ENCODE results near the gene SMAD1. TPM values are rescaled to one million over a fixed set of nuclear protein-coding genes. Genes with fewer than 3 reads are reported as not detected.

Gene SMAD1
- total RNA-seq, 1 experiment from 2014 or later: 23.0 TPM

DNA sequence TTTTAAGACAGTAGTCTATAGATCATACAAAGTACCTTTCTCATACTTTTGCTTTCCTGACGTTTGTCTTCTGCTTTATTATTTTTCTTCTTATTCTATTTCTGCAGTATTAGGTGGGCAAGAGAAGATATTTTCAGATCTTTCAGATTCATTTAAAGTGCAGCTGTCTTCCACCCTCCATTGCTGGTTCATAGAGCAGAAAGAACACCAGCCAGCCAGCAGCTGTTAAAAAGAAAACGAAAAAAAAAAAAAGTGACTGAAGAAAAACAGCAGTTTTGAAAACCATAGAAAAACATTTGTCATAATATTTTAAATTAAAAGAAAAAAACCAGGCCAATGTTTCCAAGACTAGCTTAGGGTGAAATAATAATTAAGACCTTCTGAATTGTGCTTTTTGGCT, 42.9 kb downstream of the SMAD1 start:
- intact Hi-C loops (cut with micrococcal nuclease): no loop called here
- peaks cover 41% of the 10 kb centered on the region for H3K79me2 ChIP-seq (ENCODE audit: insufficient read depth, low read length)
- H2AFZ ChIP-seq (ENCODE audit: low read depth, low read length, poor library complexity, severe bottlenecking): no peak overlapping the region
- H3K4me1 ChIP-seq (ENCODE audit: control insufficient read depth in 1 of 2, insufficient read depth in 2 of 2, low read length in 2 of 2): no peaks in the 10 kb centered on the region
- no peaks in the 10 kb centered on the region for H3K27me3 ChIP-seq (ENCODE audit: insufficient read depth, low read length)
- H3K9ac ChIP-seq (ENCODE audit: low read length): no peak overlapping the region
- H3K4me3 ChIP-seq (replicated peaks in 1 of 2; ENCODE audit: low read depth in 1 of 2, low read length in 2 of 2): no peak overlapping the region
- no peak for DNase-seq (ENCODE audit: low read depth, low spot score)
- no peaks in the 10 kb centered on the region for H3K36me3 ChIP-seq (ENCODE audit: control insufficient read depth in 1 of 2, insufficient read depth in 2 of 2, low read length in 2 of 2)
- no peak for ATAC-seq
- POLR2A ChIA-PET: no interaction called here
- H3K27ac ChIP-seq (ENCODE audit: low read depth, low read length): no peak overlapping the region
- TF ChIP-seq EZH2phosphoT487 (IDR thresholded peaks at IDR 0.05; ENCODE audit: borderline replicate concordance) (no peak), SIN3A (IDR thresholded peaks at IDR 0.05; ENCODE audit: low read depth) (no peak), TCF7L2 (IDR thresholded peaks at IDR 0.05; ENCODE audit: borderline replicate concordance, extremely low read depth, insufficient read depth, insufficient read length) (no peak), POLR2AphosphoS5 (IDR thresholded peaks at IDR 0.05; ENCODE audit: low read depth, low read length) (no peak), RAD21 (IDR thresholded peaks at IDR 0.05; ENCODE audit: low read depth) (no peak), EZH2 (IDR thresholded peaks at IDR 0.05) (no peak), FOSL1 (IDR thresholded peaks at IDR 0.05; ENCODE audit: low read depth) (no peak)
- TF ChIP-seq, protein P1, sequence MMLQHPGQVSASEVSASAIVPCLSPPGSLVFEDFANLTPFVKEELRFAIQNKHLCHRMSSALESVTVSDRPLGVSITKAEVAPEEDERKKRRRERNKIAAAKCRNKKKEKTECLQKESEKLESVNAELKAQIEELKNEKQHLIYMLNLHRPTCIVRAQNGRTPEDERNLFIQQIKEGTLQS (IDR thresholded peaks at IDR 0.05): no peak
- TF ChIP-seq, protein P2, sequence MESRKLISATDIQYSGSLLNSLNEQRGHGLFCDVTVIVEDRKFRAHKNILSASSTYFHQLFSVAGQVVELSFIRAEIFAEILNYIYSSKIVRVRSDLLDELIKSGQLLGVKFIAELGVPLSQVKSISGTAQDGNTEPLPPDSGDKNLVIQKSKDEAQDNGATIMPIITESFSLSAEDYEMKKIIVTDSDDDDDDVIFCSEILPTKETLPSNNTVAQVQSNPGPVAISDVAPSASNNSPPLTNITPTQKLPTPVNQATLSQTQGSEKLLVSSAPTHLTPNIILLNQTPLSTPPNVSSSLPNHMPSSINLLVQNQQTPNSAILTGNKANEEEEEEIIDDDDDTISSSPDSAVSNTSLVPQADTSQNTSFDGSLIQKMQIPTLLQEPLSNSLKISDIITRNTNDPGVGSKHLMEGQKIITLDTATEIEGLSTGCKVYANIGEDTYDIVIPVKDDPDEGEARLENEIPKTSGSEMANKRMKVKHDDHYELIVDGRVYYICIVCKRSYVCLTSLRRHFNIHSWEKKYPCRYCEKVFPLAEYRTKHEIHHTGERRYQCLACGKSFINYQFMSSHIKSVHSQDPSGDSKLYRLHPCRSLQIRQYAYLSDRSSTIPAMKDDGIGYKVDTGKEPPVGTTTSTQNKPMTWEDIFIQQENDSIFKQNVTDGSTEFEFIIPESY (IDR thresholded peaks at IDR 0.05; ENCODE audit: extremely low read depth, insufficient replicate concordance, low read length): no peak
- H3K4me2 ChIP-seq (ENCODE audit: low read length): no peak overlapping the region
- no peaks in the 10 kb centered on the region; the same call in 1 of the 2 replicates for H4K20me1 ChIP-seq (ENCODE audit: insufficient read depth)
- CTCF ChIA-PET: no interaction called here
- H3K9me2 ChIP-seq (ENCODE audit: insufficient read depth): no peaks in the 10 kb centered on the region
- H3K9me3 ChIP-seq (ENCODE audit: control insufficient read depth in 1 of 2, insufficient read depth in 1 of 2, low read depth in 1 of 2, low read length in 2 of 2): no peaks in the 10 kb centered on the region
- BruUV-seq (replicated peaks): no TSS peak
- RAD21 ChIA-PET (ENCODE audit: low non-redundant PET in 1 of 2, low total read pairs in 2 of 2, uncharacterized antibody in 2 of 2, unreplicated experiment in 2 of 2): no interaction called here

Measured in HCT116 (cell line).